ENCODE data around the gene TECTB. TPM values are rescaled to one million over a fixed set of nuclear protein-coding genes. Genes with fewer than 3 reads are reported as not detected.

The TECTB gene
- total RNA-seq, 1 experiment from 2014 or later: 0.27 TPM

- peak overlapping the region; percentile 66 for H3K27ac Mint-ChIP-seq (ENCODE audit: unreplicated experiment)
- H3K4me3 ChIP-seq (ENCODE audit: low read depth, low read length): no peak overlapping the region
- peaks cover 13% of the 10 kb centered on the region for H3K9me3 Mint-ChIP-seq (ENCODE audit: unreplicated experiment)
- DNase-seq: no peak
- no peaks in the 10 kb centered on the region for H3K27me3 Mint-ChIP-seq (ENCODE audit: insufficient read depth, unreplicated experiment)
- ChIA-PET CTCF (no interaction called here), POLR2A (no interaction called here)
- no peak for TF ChIP-seq CTCF (IDR thresholded peaks at IDR 0.05; ENCODE audit: insufficient read depth in 1 of 2, low read depth in 1 of 2, low read length in 1 of 2, severe bottlenecking in 1 of 2, unreplicated experiment in 1 of 2)
- H3K4me1 ChIP-seq: peaks cover 59% of the 10 kb centered on the region
- no peaks in the 10 kb centered on the region for H3K27me3 ChIP-seq (replicated peaks; ENCODE audit: control insufficient read depth, insufficient read depth, low read length)
- no peak overlapping the region for H3K4me3 Mint-ChIP-seq (ENCODE audit: unreplicated experiment)
- no peaks in the 10 kb centered on the region for H3K9me3 ChIP-seq
- H3K4me1 Mint-ChIP-seq (ENCODE audit: low read depth, unreplicated experiment): peaks cover 34% of the 10 kb centered on the region
- BruUV-seq (replicated peaks): no TSS peak
- no peaks in the 10 kb centered on the region for H3K36me3 Mint-ChIP-seq (ENCODE audit: insufficient read depth, unreplicated experiment)
- intact Hi-C loops (cut with micrococcal nuclease; ENCODE audit: unreplicated experiment): no loop called here
- no peaks in the 10 kb centered on the region for H3K36me3 ChIP-seq (ENCODE audit: control insufficient read depth, insufficient read depth, low read length)
These were observed 4.3 kb upstream of the TECTB start for GRCh38 chr10:112278871-112279270.

DNA sequence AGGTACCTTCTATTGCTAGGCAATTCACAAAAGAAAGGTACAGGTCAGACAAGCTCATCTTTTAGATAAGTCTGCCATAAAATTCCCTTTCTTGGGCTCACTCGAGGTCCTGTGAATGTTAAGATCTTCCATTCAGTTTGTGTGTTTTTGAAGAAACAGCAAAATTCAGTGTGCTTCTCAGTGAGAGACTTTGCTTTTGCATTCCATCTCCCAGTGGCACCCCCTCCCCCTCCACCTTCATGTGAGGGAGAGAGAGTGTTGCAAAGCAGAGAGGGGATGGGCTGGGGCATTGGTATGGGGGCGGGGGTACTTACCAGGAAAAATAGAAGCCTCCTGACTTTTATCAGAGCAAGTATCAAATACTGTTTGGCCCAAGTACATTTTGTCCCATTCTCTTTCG is 3.8 kb upstream of the TECTB start:
- no peak for DNase-seq
- H3K9me3 ChIP-seq: no peaks in the 10 kb centered on the region
- Mint-ChIP-seq H3K27ac (ENCODE audit: unreplicated experiment) (peak overlapping the region; percentile 71), H3K4me1 (ENCODE audit: low read depth, unreplicated experiment) (peaks cover 34% of the 10 kb centered on the region), H3K27me3 (ENCODE audit: insufficient read depth, unreplicated experiment) (no peaks in the 10 kb centered on the region), H3K36me3 (ENCODE audit: insufficient read depth, unreplicated experiment) (no peaks in the 10 kb centered on the region), H3K9me3 (ENCODE audit: unreplicated experiment) (peaks cover 13% of the 10 kb centered on the region), H3K4me3 (ENCODE audit: unreplicated experiment) (no peak overlapping the region)
- intact Hi-C loops (cut with micrococcal nuclease; ENCODE audit: unreplicated experiment): no loop called here
- no peaks in the 10 kb centered on the region for H3K36me3 ChIP-seq (ENCODE audit: control insufficient read depth, insufficient read depth, low read length)
- peaks cover 59% of the 10 kb centered on the region for H3K4me1 ChIP-seq
- no peak for TF ChIP-seq CTCF (IDR thresholded peaks at IDR 0.05; ENCODE audit: insufficient read depth in 1 of 2, low read depth in 1 of 2, low read length in 1 of 2, severe bottlenecking in 1 of 2, unreplicated experiment in 1 of 2)
- H3K27me3 ChIP-seq (replicated peaks; ENCODE audit: control insufficient read depth, insufficient read depth, low read length): no peaks in the 10 kb centered on the region
- ChIA-PET POLR2A (no interaction called here), CTCF (no interaction called here)
- no peak overlapping the region for H3K4me3 ChIP-seq (ENCODE audit: low read depth, low read length)
- BruUV-seq (replicated peaks): no TSS peak

DNA sequence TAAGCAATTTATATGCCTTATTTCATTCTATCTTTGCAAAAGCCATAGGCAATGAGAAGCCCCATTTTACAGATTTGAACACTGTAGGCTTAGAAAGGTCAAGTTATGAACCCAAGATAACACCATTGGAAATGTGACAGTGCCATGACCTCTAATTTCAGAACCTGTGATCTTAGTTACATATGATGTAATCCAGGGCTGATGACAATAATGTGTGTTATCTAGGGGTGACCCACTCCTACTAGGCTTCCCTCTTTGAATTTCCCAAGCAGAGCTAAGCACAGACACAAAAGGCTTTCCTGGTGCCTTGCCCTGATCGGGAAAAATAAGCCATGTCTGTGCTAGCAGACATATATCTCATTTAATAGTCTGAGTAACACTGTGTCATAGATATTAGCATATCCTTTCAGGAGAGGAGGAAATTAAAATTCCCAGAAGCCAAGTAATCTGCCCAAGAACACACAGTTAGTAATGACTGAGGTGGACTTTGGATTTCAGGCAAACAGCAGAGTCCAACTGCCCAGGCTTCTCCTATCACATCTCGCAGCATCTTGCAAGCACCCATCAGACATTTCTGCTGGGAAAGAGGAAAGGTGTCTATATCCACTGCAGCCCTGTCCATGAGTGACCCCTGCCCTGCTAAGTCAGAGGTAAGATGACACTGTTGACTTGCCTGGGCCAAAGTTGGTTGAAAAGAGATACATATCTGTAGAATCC is 2.8 kb upstream of the TECTB start:
- intact Hi-C loops (cut with micrococcal nuclease; ENCODE audit: unreplicated experiment): loop anchor here (1.0 kb wide), 2 partner anchors 19 to 27 kb away; no protein-coding TSS in a partner anchor
- no peak for TF ChIP-seq CTCF (IDR thresholded peaks at IDR 0.05; ENCODE audit: insufficient read depth in 1 of 2, low read depth in 1 of 2, low read length in 1 of 2, severe bottlenecking in 1 of 2, unreplicated experiment in 1 of 2)
- peaks cover 52% of the 10 kb centered on the region for H3K4me1 ChIP-seq
- H3K4me1 Mint-ChIP-seq (ENCODE audit: low read depth, unreplicated experiment): peaks cover 27% of the 10 kb centered on the region
- BruUV-seq (replicated peaks): no TSS peak
- peaks cover 13% of the 10 kb centered on the region for H3K9me3 Mint-ChIP-seq (ENCODE audit: unreplicated experiment)
- H3K4me3 ChIP-seq (ENCODE audit: low read depth, low read length): no peak overlapping the region
- peak; percentile 52 to 73 for DNase-seq
- no peak overlapping the region for H3K4me3 Mint-ChIP-seq (ENCODE audit: unreplicated experiment)
- peak overlapping the region; percentile 55 for H3K27ac Mint-ChIP-seq (ENCODE audit: unreplicated experiment)
- no peaks in the 10 kb centered on the region for H3K36me3 ChIP-seq (ENCODE audit: control insufficient read depth, insufficient read depth, low read length)
- no peaks in the 10 kb centered on the region for H3K9me3 ChIP-seq
- no peaks in the 10 kb centered on the region for H3K27me3 Mint-ChIP-seq (ENCODE audit: insufficient read depth, unreplicated experiment)
- no peaks in the 10 kb centered on the region for H3K27me3 ChIP-seq (replicated peaks; ENCODE audit: control insufficient read depth, insufficient read depth, low read length)
- CTCF ChIA-PET: no interaction called here
- H3K36me3 Mint-ChIP-seq (ENCODE audit: insufficient read depth, unreplicated experiment): no peaks in the 10 kb centered on the region
- POLR2A ChIA-PET: no interaction called here
